SH-SY5Y (cell line): ENCODE data around the gene GPR132.

Source experiments
- GATA2 ChIP-seq: IDR thresholded peaks from 2 replicates; pipeline ENCODE4 v1.6.1; 2011; ENCODE audit warnings: mild to moderate bottlenecking, low read depth, low read length
- GATA3 ChIP-seq: IDR thresholded peaks from 2 replicates; pipeline ENCODE4 v1.6.1; 2011; ENCODE audit warnings: low read depth, mild to moderate bottlenecking, low read length, moderate library complexity

DNA sequence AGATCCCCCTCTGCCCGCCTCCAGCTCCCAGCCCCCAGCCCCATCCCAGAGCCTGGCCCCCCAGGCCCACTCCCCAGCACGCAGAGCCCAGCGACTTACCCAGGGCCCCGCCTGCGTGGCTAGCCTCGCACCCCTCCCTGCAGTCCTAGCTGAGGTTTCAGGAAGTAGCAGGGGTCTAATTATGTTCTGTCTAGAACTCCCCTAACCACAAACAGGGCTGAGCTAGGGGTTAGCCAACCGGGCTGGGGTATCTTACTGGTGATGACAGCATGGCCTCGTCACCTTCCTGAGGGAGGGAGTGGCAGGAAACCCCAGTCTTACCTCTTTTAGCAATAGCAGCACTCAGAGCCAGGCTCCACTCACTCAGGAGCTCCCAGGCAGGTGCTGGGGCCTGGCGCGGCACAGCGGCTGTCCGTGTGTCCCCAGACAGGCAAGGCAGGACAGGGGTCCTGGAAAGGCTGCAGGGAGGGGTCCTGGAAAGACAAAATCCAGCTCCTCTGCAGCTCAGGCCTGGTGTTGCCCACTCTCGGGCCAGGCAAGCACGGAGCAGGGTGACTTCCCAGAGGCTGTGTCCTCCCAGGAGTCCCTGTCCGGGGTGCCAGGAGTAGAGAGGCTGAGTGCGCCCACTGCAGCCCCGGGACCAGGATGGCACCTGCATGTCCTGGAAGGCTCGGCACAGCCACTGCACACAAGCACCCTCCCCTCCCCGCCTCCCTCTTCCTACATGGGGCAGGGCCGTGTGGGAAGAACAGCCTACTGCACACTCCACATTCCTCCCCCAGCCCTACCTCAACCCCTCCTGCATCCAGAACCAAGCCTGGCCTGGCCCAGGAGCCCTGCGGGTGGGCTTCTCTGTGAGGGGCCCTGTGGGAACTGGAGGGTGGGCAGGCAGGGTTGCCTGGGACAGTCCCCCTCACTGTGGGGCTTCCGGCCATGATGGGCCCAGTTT, at the start of gene GPR132:
- TF ChIP-seq GATA2 (no peak), GATA3 (no peak)
